K562 (cell line): ENCODE data around the gene CHST8.

Source experiments
- C11orf30 ChIP-seq: fragments of 450-650 bp; IDR thresholded peaks from 2 replicates; pipeline ENCODE4 v1.6.1; 2016; ENCODE audit warnings: low read depth, mild to moderate bottlenecking
- CHD2 ChIP-seq: IDR thresholded peaks from 2 replicates; pipeline ENCODE4 v1.6.1; 2011; ENCODE audit warnings: low read depth, low read length
- CTCF ChIP-seq, 3 experiments: IDR thresholded peaks in 2 of 3; conservative IDR thresholded peaks in 1 of 3; 2 replicates each; pipeline ENCODE4 v1.5.1; 2011 to 2012; ENCODE audit warnings: low read length in 3 of 3, mild to moderate bottlenecking in 3 of 3, control low read depth in 2 of 3, improper control_type of control experiment in 1 of 3, inconsistent platforms in 1 of 3, low read depth in 1 of 3, mixed read lengths in 1 of 3, moderate library complexity in 1 of 3; ENCODE audit not compliant: insufficient read depth in 2 of 3
- KDM1A ChIP-seq, 2 experiments: fragments of 450-650 bp; IDR thresholded peaks; 2 replicates each; pipeline ENCODE4 v1.6.1; 2016; ENCODE audit warnings: mild to moderate bottlenecking in 2 of 2
- MAZ ChIP-seq, 2 experiments: fragments of 450-650 bp in 1 of 2; sonication (generic) in 1 of 2; formaldehyde crosslinking; IDR thresholded peaks in 1 of 2; conservative IDR thresholded peaks in 1 of 2; 2 replicates each; pipeline versions ENCODE4 v1.4.0 to v1.5.0; 2020; ENCODE audit warnings: mild to moderate bottlenecking in 1 of 2, missing genetic modification reagents in 1 of 2
- POLR2AphosphoS5 ChIP-seq: IDR thresholded peaks from 2 replicates; pipeline ENCODE4 v1.6.1; 2011; ENCODE audit warnings: mild to moderate bottlenecking, low read depth, low read length, moderate library complexity; ENCODE audit not compliant: control insufficient read depth, insufficient read depth
- PRPF4 ChIP-seq: fragments of 200-400 bp; formaldehyde crosslinking; IDR thresholded peaks from one replicate; pipeline ENCODE4 v1.6.1; 2017; ENCODE audit warnings: low read length, low read depth, mild to moderate bottlenecking; ENCODE audit not compliant: insufficient read depth, poor library complexity, severe bottlenecking

- TF ChIP-seq CHD2: no peak
- no peak for TF ChIP-seq C11orf30
- no peak for TF ChIP-seq PRPF4
- TF ChIP-seq POLR2AphosphoS5: no peak
- no peak for TF ChIP-seq MAZ (CRISPR knock-in tag; conservative IDR thresholded peaks at IDR 0.05 in 1 of 2, IDR thresholded peaks at IDR 0.05 in 1 of 2)
- TF ChIP-seq CTCF (IDR thresholded peaks at IDR 0.05 in 2 of 3, conservative IDR thresholded peaks at IDR 0.05 in 1 of 3; ENCODE audit: insufficient read depth in 2 of 3, low read depth in 1 of 3, low read length in 3 of 3): no peak
- TF ChIP-seq KDM1A (IDR thresholded peaks at IDR 0.05): no peak
Measured at GRCh38 chr19:33736787-33737186, 115.0 kb downstream of the CHST8 start.
